ENCODE measurements around the gene SGO2.
"Not testable (repeated sequence)": the region's sequence is repeated elsewhere in the genome, so short reads cannot be mapped to it uniquely, and the experiment has no call there.

The SGO2 gene

DNA sequence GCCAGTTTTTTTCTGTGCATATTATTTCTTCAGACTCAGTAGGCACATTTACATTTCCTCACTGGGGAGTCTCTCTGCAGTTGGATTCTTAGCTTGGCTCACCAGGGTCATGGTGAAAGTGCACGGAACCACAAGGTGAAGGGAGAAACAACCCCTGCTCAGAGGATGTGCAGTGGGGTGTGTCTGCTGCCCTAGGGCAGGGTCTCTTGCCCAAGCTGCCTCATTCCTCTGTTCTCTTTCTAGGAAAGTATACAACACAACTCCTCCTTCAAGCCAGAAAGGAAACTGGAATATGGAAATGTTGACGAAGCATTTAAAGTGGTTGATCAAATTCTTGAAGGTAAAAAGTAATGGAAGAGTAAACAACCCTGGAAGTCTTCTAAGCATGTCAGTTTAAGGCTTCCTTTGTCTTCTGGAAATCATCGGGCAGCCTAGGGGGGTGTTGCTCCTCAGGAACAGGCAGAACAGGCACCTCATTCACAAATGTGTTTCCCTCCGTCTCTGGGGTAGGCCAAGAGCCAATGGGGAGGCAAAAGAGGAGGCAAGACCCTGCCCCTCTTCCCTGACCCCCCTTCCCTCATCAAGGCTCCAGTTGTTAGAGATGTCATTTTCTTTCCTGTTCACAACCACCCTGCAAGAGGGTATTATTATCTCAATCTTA, 101.2 kb downstream of the SGO2 start:
- FAIRE-seq (no peak), DNase-seq (ENCODE audit: insufficient read length, low spot score) (no peak)
- no peak for TF ChIP-seq CTCF (IDR thresholded peaks at IDR 0.05; ENCODE audit: insufficient read depth, missing control alignments)

GRCh38 chr2:200628461-200628860, 102.5 kb downstream of the SGO2 start:
- not testable (repeated sequence) for DNase-seq (ENCODE audit: insufficient read length, low spot score); FAIRE-seq

- FAIRE-seq = no peak
- no peak for DNase-seq (ENCODE audit: insufficient read length, low spot score)
- no peak for TF ChIP-seq CTCF (IDR thresholded peaks at IDR 0.05; ENCODE audit: insufficient read depth, missing control alignments)
Measured at GRCh38 chr2:200631287-200631686, 105.3 kb downstream of the SGO2 start.
